HL-60 (cell line): ENCODE results near the gene KAT2B.

Experiments
- POLR2AphosphoS5 ChIP-seq: IDR thresholded peaks from 2 replicates; pipeline ENCODE4 v1.6.1; 2012; ENCODE audit warnings: low read depth
- TF ChIP-seq, protein P1 (sequence below): IDR thresholded peaks from one replicate; pipeline ENCODE4 v1.5.1; 2011; ENCODE audit warnings: low read length, control low read depth, inconsistent platforms; ENCODE audit not compliant: insufficient read depth
- TF ChIP-seq, protein P2 (sequence below): IDR thresholded peaks from 2 replicates; pipeline ENCODE4 v1.6.1; 2012; ENCODE audit warnings: low read depth; ENCODE audit not compliant: insufficient replicate concordance

DNA sequence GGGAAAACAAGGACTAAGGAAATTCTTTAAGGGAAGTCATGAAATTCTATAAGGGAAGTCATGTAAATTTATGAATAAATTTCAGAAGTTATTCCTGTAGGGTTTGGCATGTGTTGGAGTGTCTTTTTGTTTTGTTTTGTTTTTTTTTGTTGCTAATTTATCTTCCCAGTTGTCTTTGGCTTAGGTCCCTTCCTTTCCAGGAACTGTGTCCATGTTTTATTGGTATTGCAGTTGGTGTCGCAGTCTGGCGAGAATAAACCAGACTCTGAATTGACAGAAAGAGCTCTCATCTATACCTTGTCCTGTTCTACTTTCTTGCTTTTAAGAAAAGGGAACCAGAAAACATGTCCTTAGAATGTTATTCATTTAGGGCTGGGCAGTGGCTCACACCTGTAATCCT lies 88.1 kb downstream of the KAT2B start:
- TF ChIP-seq, protein P1, sequence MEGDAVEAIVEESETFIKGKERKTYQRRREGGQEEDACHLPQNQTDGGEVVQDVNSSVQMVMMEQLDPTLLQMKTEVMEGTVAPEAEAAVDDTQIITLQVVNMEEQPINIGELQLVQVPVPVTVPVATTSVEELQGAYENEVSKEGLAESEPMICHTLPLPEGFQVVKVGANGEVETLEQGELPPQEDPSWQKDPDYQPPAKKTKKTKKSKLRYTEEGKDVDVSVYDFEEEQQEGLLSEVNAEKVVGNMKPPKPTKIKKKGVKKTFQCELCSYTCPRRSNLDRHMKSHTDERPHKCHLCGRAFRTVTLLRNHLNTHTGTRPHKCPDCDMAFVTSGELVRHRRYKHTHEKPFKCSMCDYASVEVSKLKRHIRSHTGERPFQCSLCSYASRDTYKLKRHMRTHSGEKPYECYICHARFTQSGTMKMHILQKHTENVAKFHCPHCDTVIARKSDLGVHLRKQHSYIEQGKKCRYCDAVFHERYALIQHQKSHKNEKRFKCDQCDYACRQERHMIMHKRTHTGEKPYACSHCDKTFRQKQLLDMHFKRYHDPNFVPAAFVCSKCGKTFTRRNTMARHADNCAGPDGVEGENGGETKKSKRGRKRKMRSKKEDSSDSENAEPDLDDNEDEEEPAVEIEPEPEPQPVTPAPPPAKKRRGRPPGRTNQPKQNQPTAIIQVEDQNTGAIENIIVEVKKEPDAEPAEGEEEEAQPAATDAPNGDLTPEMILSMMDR: no peak
- TF ChIP-seq POLR2AphosphoS5: no peak
- TF ChIP-seq, protein P2, sequence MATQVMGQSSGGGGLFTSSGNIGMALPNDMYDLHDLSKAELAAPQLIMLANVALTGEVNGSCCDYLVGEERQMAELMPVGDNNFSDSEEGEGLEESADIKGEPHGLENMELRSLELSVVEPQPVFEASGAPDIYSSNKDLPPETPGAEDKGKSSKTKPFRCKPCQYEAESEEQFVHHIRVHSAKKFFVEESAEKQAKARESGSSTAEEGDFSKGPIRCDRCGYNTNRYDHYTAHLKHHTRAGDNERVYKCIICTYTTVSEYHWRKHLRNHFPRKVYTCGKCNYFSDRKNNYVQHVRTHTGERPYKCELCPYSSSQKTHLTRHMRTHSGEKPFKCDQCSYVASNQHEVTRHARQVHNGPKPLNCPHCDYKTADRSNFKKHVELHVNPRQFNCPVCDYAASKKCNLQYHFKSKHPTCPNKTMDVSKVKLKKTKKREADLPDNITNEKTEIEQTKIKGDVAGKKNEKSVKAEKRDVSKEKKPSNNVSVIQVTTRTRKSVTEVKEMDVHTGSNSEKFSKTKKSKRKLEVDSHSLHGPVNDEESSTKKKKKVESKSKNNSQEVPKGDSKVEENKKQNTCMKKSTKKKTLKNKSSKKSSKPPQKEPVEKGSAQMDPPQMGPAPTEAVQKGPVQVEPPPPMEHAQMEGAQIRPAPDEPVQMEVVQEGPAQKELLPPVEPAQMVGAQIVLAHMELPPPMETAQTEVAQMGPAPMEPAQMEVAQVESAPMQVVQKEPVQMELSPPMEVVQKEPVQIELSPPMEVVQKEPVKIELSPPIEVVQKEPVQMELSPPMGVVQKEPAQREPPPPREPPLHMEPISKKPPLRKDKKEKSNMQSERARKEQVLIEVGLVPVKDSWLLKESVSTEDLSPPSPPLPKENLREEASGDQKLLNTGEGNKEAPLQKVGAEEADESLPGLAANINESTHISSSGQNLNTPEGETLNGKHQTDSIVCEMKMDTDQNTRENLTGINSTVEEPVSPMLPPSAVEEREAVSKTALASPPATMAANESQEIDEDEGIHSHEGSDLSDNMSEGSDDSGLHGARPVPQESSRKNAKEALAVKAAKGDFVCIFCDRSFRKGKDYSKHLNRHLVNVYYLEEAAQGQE: no peak
